Activated T-helper 1 cell treated with anti-CD3 and anti-CD28 coated beads, Interleukin-12 subunit alpha, Interleukin-12 subunit beta, Interleukin-2, Interleukin-4 antibody, amounts not matched to agents 30 ng/mL and 10 ng/mL and 1 ng/mL, durations not matched to agents 14 hours and 24 hours and 36 hours (primary cell): ENCODE measurements around the gene DYNC1I1. TPM values are rescaled to one million over a fixed set of nuclear protein-coding genes. Genes with fewer than 3 reads are reported as not detected.

ENCODE experiments used
- DNase-seq: peaks from one replicate; pipeline ENCODE4 v3.0.0; 2021; ENCODE audit warnings: low spot score
- H3K27ac Mint-ChIP-seq: one replicate; pipeline ENCODE4 v1.8.0; 2021; ENCODE audit warnings: mild to moderate bottlenecking, mixed read lengths
- H3K27me3 Mint-ChIP-seq: one replicate; pipeline ENCODE4 v1.8.0; 2022; ENCODE audit warnings: mild to moderate bottlenecking, moderate library complexity, mixed read lengths; ENCODE audit not compliant: insufficient read depth
- H3K36me3 Mint-ChIP-seq: one replicate; pipeline ENCODE4 v1.8.0; 2021; ENCODE audit warnings: low read depth, mixed read lengths
- H3K4me1 Mint-ChIP-seq: one replicate; pipeline ENCODE4 v1.8.0; 2021; ENCODE audit warnings: low read depth, mixed read lengths
- H3K4me3 Mint-ChIP-seq: one replicate; pipeline ENCODE4 v1.8.0; 2021; ENCODE audit warnings: mild to moderate bottlenecking, moderate library complexity, mixed read lengths
- H3K9me3 Mint-ChIP-seq: one replicate; pipeline ENCODE4 v1.8.0; 2021; ENCODE audit warnings: mixed read lengths
- intact Hi-C: fragments of 100-400 bp; cut with micrococcal nuclease; formaldehyde crosslinking; loops from one replicate; pipeline ENCODE4 v1.15.1; 2024
- total RNA-seq: library from RNA; stranded (reverse); gene quantifications from 2 replicates; pipeline ENCODE4 v1.2.3, GENCODE V29; 2022

DYNC1I1 gene
- total RNA-seq, 1 donor from 2014 or later, result not detected

- Mint-ChIP-seq H3K4me1 (no peaks in the 10 kb centered on the region), H3K36me3 (no peaks in the 10 kb centered on the region), H3K9me3 (no peaks in the 10 kb centered on the region), H3K27me3 (peaks cover 11% of the 10 kb centered on the region), H3K27ac (no peak overlapping the region), H3K4me3 (no peak overlapping the region)
- no peak for DNase-seq
- intact Hi-C loops, result no loop called here
These were observed 138.0 kb downstream of the DYNC1I1 start for GRCh38 chr7:95910341-95910740.

GRCh38 chr7:95915731-95916130 is 143.4 kb downstream of the DYNC1I1 start:
- H3K4me1 Mint-ChIP-seq, result peaks cover 6% of the 10 kb centered on the region

GRCh38 chr7:95916573-95917297 is 144.4 kb downstream of the DYNC1I1 start:
- H3K9me3 Mint-ChIP-seq, result no peaks in the 10 kb centered on the region
- no peak overlapping the region for H3K27ac Mint-ChIP-seq
- peaks cover 14% of the 10 kb centered on the region for H3K27me3 Mint-ChIP-seq
- peaks cover 6% of the 10 kb centered on the region for H3K4me1 Mint-ChIP-seq
- H3K36me3 Mint-ChIP-seq, result no peaks in the 10 kb centered on the region
- no peak overlapping the region for H3K4me3 Mint-ChIP-seq
- peak; percentile 41 for DNase-seq
- intact Hi-C loops, result loop anchor here (1.0 to 5.0 kb wide), 6 partner anchors 161 to 1919 kb away; no protein-coding TSS in a partner anchor

More at GRCh38 chr7:95915731-95916130, 143.4 kb downstream of the DYNC1I1 start:
- H3K9me3 Mint-ChIP-seq, result no peaks in the 10 kb centered on the region
- no peak overlapping the region for H3K27ac Mint-ChIP-seq
- peaks cover 12% of the 10 kb centered on the region for H3K27me3 Mint-ChIP-seq
- H3K36me3 Mint-ChIP-seq, result no peaks in the 10 kb centered on the region
- H3K4me3 Mint-ChIP-seq, result no peak overlapping the region
- intact Hi-C loops, result loop anchor here (1.0 to 5.0 kb wide), 6 partner anchors 162 to 1920 kb away; no protein-coding TSS in a partner anchor
- DNase-seq, result no peak

- H3K27me3 Mint-ChIP-seq, result peaks cover 10% of the 10 kb centered on the region
- no peak overlapping the region for H3K4me3 Mint-ChIP-seq
- no peak for DNase-seq
- peaks cover 6% of the 10 kb centered on the region for H3K4me1 Mint-ChIP-seq
- no peak overlapping the region for H3K27ac Mint-ChIP-seq
- no peaks in the 10 kb centered on the region for H3K36me3 Mint-ChIP-seq
- H3K9me3 Mint-ChIP-seq, result no peaks in the 10 kb centered on the region
- intact Hi-C loops, result loop anchor here (2.0 to 5.0 kb wide), 3 partner anchors 160 to 1261 kb away; no protein-coding TSS in a partner anchor
These were observed 145.3 kb downstream of the DYNC1I1 start for GRCh38 chr7:95917634-95918033.

GRCh38 chr7:95919556-95919955 is 147.2 kb downstream of the DYNC1I1 start:
- Mint-ChIP-seq H3K36me3 (no peaks in the 10 kb centered on the region), H3K9me3 (no peaks in the 10 kb centered on the region), H3K27ac (no peak overlapping the region), H3K27me3 (peaks cover 8% of the 10 kb centered on the region), H3K4me1 (peaks cover 6% of the 10 kb centered on the region), H3K4me3 (no peak overlapping the region)
- intact Hi-C loops, result loop anchor here (5.0 kb wide), 1 partner anchor 158 kb away; no protein-coding TSS in a partner anchor
- DNase-seq, result no peak

- Mint-ChIP-seq H3K36me3 (no peaks in the 10 kb centered on the region), H3K9me3 (no peaks in the 10 kb centered on the region), H3K27ac (no peak overlapping the region), H3K4me1 (peaks cover 3% of the 10 kb centered on the region), H3K4me3 (no peak overlapping the region), H3K27me3 (peaks cover 3% of the 10 kb centered on the region)
- intact Hi-C loops, result no loop called here
- no peak for DNase-seq
These were observed 149.2 kb downstream of the DYNC1I1 start for GRCh38 chr7:95921543-95921942.

GRCh38 chr7:95922191-95922590 is 149.8 kb downstream of the DYNC1I1 start:
- Mint-ChIP-seq H3K4me3 (no peak overlapping the region), H3K9me3 (no peaks in the 10 kb centered on the region), H3K36me3 (no peaks in the 10 kb centered on the region), H3K27ac (no peak overlapping the region), H3K27me3 (peaks cover 3% of the 10 kb centered on the region), H3K4me1 (no peaks in the 10 kb centered on the region)
- no peak for DNase-seq
- intact Hi-C loops, result no loop called here

- Mint-ChIP-seq H3K27me3 (peaks cover 8% of the 10 kb centered on the region), H3K27ac (no peak overlapping the region), H3K36me3 (no peaks in the 10 kb centered on the region), H3K4me1 (no peaks in the 10 kb centered on the region), H3K4me3 (no peak overlapping the region), H3K9me3 (no peaks in the 10 kb centered on the region)
- intact Hi-C loops, result no loop called here
- DNase-seq, result no peak
These were observed 152.9 kb downstream of the DYNC1I1 start for GRCh38 chr7:95925236-95925635.

GRCh38 chr7:95925971-95926370 is 153.6 kb downstream of the DYNC1I1 start:
- Mint-ChIP-seq H3K4me3 (no peak overlapping the region), H3K36me3 (no peaks in the 10 kb centered on the region), H3K4me1 (no peaks in the 10 kb centered on the region), H3K9me3 (no peaks in the 10 kb centered on the region), H3K27me3 (peaks cover 6% of the 10 kb centered on the region), H3K27ac (no peak overlapping the region)
- DNase-seq, result no peak
- intact Hi-C loops, result no loop called here

GRCh38 chr7:95927756-95928155 is 155.4 kb downstream of the DYNC1I1 start:
- no peak overlapping the region for H3K4me3 Mint-ChIP-seq
- no peaks in the 10 kb centered on the region for H3K36me3 Mint-ChIP-seq
- H3K27ac Mint-ChIP-seq, result no peak overlapping the region
- no peaks in the 10 kb centered on the region for H3K4me1 Mint-ChIP-seq
- no peaks in the 10 kb centered on the region for H3K9me3 Mint-ChIP-seq
- intact Hi-C loops, result no loop called here
- DNase-seq, result no peak
- H3K27me3 Mint-ChIP-seq, result peaks cover 5% of the 10 kb centered on the region

- no peak for DNase-seq
- Mint-ChIP-seq H3K4me3 (no peak overlapping the region), H3K27ac (no peak overlapping the region), H3K9me3 (no peaks in the 10 kb centered on the region), H3K4me1 (no peaks in the 10 kb centered on the region), H3K36me3 (no peaks in the 10 kb centered on the region), H3K27me3 (peaks cover 5% of the 10 kb centered on the region)
- intact Hi-C loops, result no loop called here
These were observed 157.4 kb downstream of the DYNC1I1 start for GRCh38 chr7:95929710-95930280.

- no peak for DNase-seq
- H3K4me3 Mint-ChIP-seq, result no peak overlapping the region
- no peak overlapping the region for H3K27ac Mint-ChIP-seq
- peaks cover 9% of the 10 kb centered on the region for H3K27me3 Mint-ChIP-seq
- intact Hi-C loops, result no loop called here
- no peaks in the 10 kb centered on the region for H3K4me1 Mint-ChIP-seq
- no peaks in the 10 kb centered on the region for H3K9me3 Mint-ChIP-seq
- no peaks in the 10 kb centered on the region for H3K36me3 Mint-ChIP-seq
These were observed 159.3 kb downstream of the DYNC1I1 start for GRCh38 chr7:95931460-95932232.

GRCh38 chr7:95933618-95934017 is 161.3 kb downstream of the DYNC1I1 start:
- no peaks in the 10 kb centered on the region for H3K9me3 Mint-ChIP-seq
- intact Hi-C loops, result no loop called here

More at GRCh38 chr7:95933618-95934017, 161.3 kb downstream of the DYNC1I1 start:
- Mint-ChIP-seq H3K27ac (no peak overlapping the region), H3K4me1 (no peaks in the 10 kb centered on the region), H3K4me3 (no peak overlapping the region), H3K27me3 (peaks cover 8% of the 10 kb centered on the region), H3K36me3 (no peaks in the 10 kb centered on the region)
- DNase-seq, result no peak
